Measurements from ENCODE around the gene WDR86. TPM values are rescaled to one million over a fixed set of nuclear protein-coding genes. Genes with fewer than 3 reads are reported as not detected.

Gene WDR86
- total and polyA plus RNA-seq, 2 of the 8 experiments (the other 6 are each of a cell fraction or from before 2014, with no cell fraction given) = 12.7 to 15.8 TPM

- no peak for TF ChIP-seq SIN3A (conservative IDR thresholded peaks at IDR 0.05 in 1 of 2, IDR thresholded peaks at IDR 0.05 in 1 of 2; ENCODE audit: low read depth in 1 of 2, low read length in 2 of 2)
- no peak overlapping the region for H2BK5ac ChIP-seq (ENCODE audit: low read depth, low read length)
- no peak for DNase-seq (ENCODE audit: low read depth in 1 of 2, low spot score in 2 of 2)
- 95% methylated on average over 13 of the region's 13 CpGs; no CpG with 5 or more reads in 1 of the 2 experiments for WGBS, 2 experiments (ENCODE audit: extremely low coverage in 1 of 2, insufficient coverage in 1 of 2, insufficient read length in 1 of 2, insufficient replicate concordance in 2 of 2, low coverage in 1 of 2, low lambda C conversion rate in 2 of 2, missing lambda C conversion rate in 1 of 2)
- H3K4me3 ChIP-seq (ENCODE audit: extremely low read depth in 1 of 4, insufficient read depth in 2 of 4, low read depth in 3 of 4, low read length in 4 of 4) = no peak overlapping the region
- no peak overlapping the region for H2BK12ac ChIP-seq (ENCODE audit: low read depth, low read length)
- no peak overlapping the region for H3K9ac ChIP-seq (replicated peaks in 1 of 4; ENCODE audit: extremely low read depth in 1 of 4, low read depth in 3 of 4, low read length in 3 of 4)
- H2AFZ ChIP-seq (ENCODE audit: low read length) = no peak overlapping the region
- H3K79me2 ChIP-seq (ENCODE audit: control insufficient read depth in 1 of 2, insufficient read depth in 2 of 2, low read length in 2 of 2) = no peaks in the 10 kb centered on the region
- H2AK5ac ChIP-seq (ENCODE audit: low read depth, low read length) = no peak overlapping the region
- no peak overlapping the region for H3K23ac ChIP-seq (ENCODE audit: insufficient read length)
- H3K14ac ChIP-seq (ENCODE audit: insufficient read length) = no peak overlapping the region
- H3K79me1 ChIP-seq (ENCODE audit: low read depth, low read length) = no peaks in the 10 kb centered on the region
- POLR2A ChIA-PET (ENCODE audit: partially characterized antibody) = no interaction called here
- no peak overlapping the region for H2BK120ac ChIP-seq (replicated peaks; ENCODE audit: low read depth, low read length)
- H3K27ac ChIP-seq (ENCODE audit: low read depth, low read length) = no peak overlapping the region
- no peak overlapping the region for H4K91ac ChIP-seq (replicated peaks; ENCODE audit: insufficient read length, low read length)
- H3K4me2 ChIP-seq (ENCODE audit: insufficient read depth in 1 of 2, low read depth in 2 of 2, low read length in 2 of 2) = no peak overlapping the region
- no peak overlapping the region for H2BK20ac ChIP-seq (ENCODE audit: low read length)
- CTCF ChIA-PET (ENCODE audit: partially characterized antibody) = interaction anchor here (0.6 to 1.8 kb wide), 7 partner anchors 24 to 344 kb away, joined by 3 to 6 read pairs (median 4); no protein-coding TSS in a partner anchor
- no peak overlapping the region for H3K18ac ChIP-seq (ENCODE audit: extremely low read depth, low read length)
- no peak overlapping the region for H3K4ac ChIP-seq (replicated peaks; ENCODE audit: insufficient read length, low read depth, low read length)
- H3K23me2 ChIP-seq (ENCODE audit: low read depth, low read length) = peaks cover under 1% of the 10 kb centered on the region; the same call in 1 of the 2 replicates
- FAIRE-seq = no peak
- H2BK15ac ChIP-seq (ENCODE audit: low read length) = no peak overlapping the region
- no peaks in the 10 kb centered on the region for H3K27me3 ChIP-seq (replicated peaks in 1 of 4; ENCODE audit: control insufficient read depth in 3 of 4, extremely low read depth in 1 of 4, insufficient read depth in 3 of 4, low read length in 3 of 4)
- no peaks in the 10 kb centered on the region for H3K9me3 ChIP-seq (ENCODE audit: insufficient read depth in 2 of 2, low read depth in 1 of 2, low read length in 1 of 2)
- peaks cover 0 to 13% (median 4%) of the 10 kb centered on the region in 4 experiments; a peak in 6 of 7 replicates for H3K4me1 ChIP-seq (replicated peaks in 1 of 4; ENCODE audit: control insufficient read depth in 3 of 4, insufficient read depth in 4 of 4, low read length in 3 of 4)
- no peak overlapping the region for H4K5ac ChIP-seq (ENCODE audit: insufficient read length, low read depth, low read length)
- H3K36me3 ChIP-seq (ENCODE audit: control insufficient read depth in 2 of 4, insufficient read depth in 4 of 4, low read length in 3 of 4) = no peaks in the 10 kb centered on the region
- no peak overlapping the region for H4K8ac ChIP-seq (ENCODE audit: extremely low read depth, insufficient read depth, low read length)
- H3K56ac ChIP-seq (replicated peaks; ENCODE audit: insufficient read length, low read depth, low read length) = no peak overlapping the region
- H4K20me1 ChIP-seq (replicated peaks in 1 of 2; ENCODE audit: control insufficient read depth in 1 of 2, insufficient read depth in 2 of 2, low read length in 2 of 2) = no peaks in the 10 kb centered on the region
Observed at GRCh38 chr7:151392426-151392825, 17.4 kb downstream of the WDR86 start.
